H1 (cell line): ENCODE measurements around the gene BPGM. TPM values are rescaled to one million over a fixed set of nuclear protein-coding genes. Genes with fewer than 3 reads are reported as not detected.

Experiments used
- CTCF ChIA-PET: fragments of 300-600 bp; sonication (Branson Sonifier 250); formaldehyde crosslinking; loops from one replicate; lab custom pipeline; 2021; ENCODE audit not compliant: partially characterized antibody; lab: Charles Lee
- POLR2A ChIA-PET: fragments of 300-600 bp; sonication (Branson Sonifier 250); formaldehyde crosslinking; loops from one replicate; lab custom pipeline; 2021; ENCODE audit warnings: inconsistent platforms; ENCODE audit not compliant: partially characterized antibody; lab: Charles Lee
- DNase-seq, 2 experiments: peaks; one replicate each; pipeline versions ENCODE4 v3.0.0 to v3.0.0-alpha.2; 2010 to 2022; ENCODE audit warnings: low spot score in 2 of 2, low read depth in 1 of 2, mixed read lengths in 1 of 2
- FAIRE-seq: peaks from 2 replicates; lab custom pipeline; 2011; peaks lifted over from hg19 to GRCh38; lab: Jason Lieb, UNC
- H2AFZ ChIP-seq: 2 replicates; pipeline ENCODE4 v1.8.1; 2012; ENCODE audit warnings: low read length, inconsistent platforms
- H2AK5ac ChIP-seq: 2 replicates; pipeline ENCODE4 v1.6.1; 2013; ENCODE audit warnings: low read depth, low read length
- H2BK120ac ChIP-seq: replicated peaks from 2 replicates; pipeline ENCODE3; 2013; ENCODE audit warnings: low read depth, low read length, inconsistent platforms
- H2BK12ac ChIP-seq: 2 replicates; pipeline ENCODE4 v1.6.1; 2013; ENCODE audit warnings: low read depth, low read length
- H2BK15ac ChIP-seq: 2 replicates; pipeline ENCODE4 v1.6.1; 2013; ENCODE audit warnings: low read length
- H2BK20ac ChIP-seq: 2 replicates; pipeline ENCODE4 v1.6.1; 2013; ENCODE audit warnings: low read length
- H2BK5ac ChIP-seq: 2 replicates; pipeline ENCODE4 v1.6.1; 2013; ENCODE audit warnings: low read depth, low read length
- H3K14ac ChIP-seq: 2 replicates; pipeline ENCODE4 v1.6.1; 2013; ENCODE audit warnings: inconsistent platforms; ENCODE audit not compliant: insufficient read length
- H3K18ac ChIP-seq: 2 replicates; pipeline ENCODE4 v1.6.1; 2013; ENCODE audit warnings: low read length; ENCODE audit errors: extremely low read depth
- H3K23ac ChIP-seq: 2 replicates; pipeline ENCODE4 v1.6.1; 2013; ENCODE audit warnings: inconsistent platforms; ENCODE audit not compliant: insufficient read length
- H3K23me2 ChIP-seq: 2 replicates; pipeline ENCODE4 v1.6.1; 2013; ENCODE audit warnings: low read depth, low read length
- H3K27ac ChIP-seq: 2 replicates; pipeline ENCODE4 v1.6.1; 2011; ENCODE audit warnings: low read depth, low read length, inconsistent platforms
- H3K27me3 ChIP-seq, 4 experiments: replicated peaks in 1 of 4; 1 replicate in 1 of 4; 2 replicates in 3 of 4; pipeline versions ENCODE4 v1.6.1 to v1.8.1; 2011 to 2013; ENCODE audit warnings: low read length in 3 of 4, mild to moderate bottlenecking in 3 of 4, inconsistent platforms in 2 of 4, mixed read lengths in 2 of 4, moderate library complexity in 1 of 4; ENCODE audit not compliant: control insufficient read depth in 3 of 4, insufficient read depth in 3 of 4; ENCODE audit errors: extremely low read depth in 1 of 4
- H3K36me3 ChIP-seq, 4 experiments: 2 replicates each; pipeline versions ENCODE4 v1.6.1 to v1.8.1; 2011 to 2013; ENCODE audit warnings: mild to moderate bottlenecking in 4 of 4, low read length in 3 of 4, moderate library complexity in 2 of 4, control low read depth in 1 of 4, inconsistent platforms in 1 of 4; ENCODE audit not compliant: insufficient read depth in 4 of 4, control insufficient read depth in 2 of 4
- H3K4ac ChIP-seq: replicated peaks from 2 replicates; pipeline ENCODE3; 2013; ENCODE audit warnings: low read length, low read depth, mixed read lengths, inconsistent platforms; ENCODE audit not compliant: insufficient read length
- H3K4me1 ChIP-seq, 4 experiments: replicated peaks in 1 of 4; 1 replicate in 1 of 4; 2 replicates in 3 of 4; pipeline versions ENCODE4 v1.6.1 to v1.8.1; 2011 to 2013; ENCODE audit warnings: low read length in 3 of 4, inconsistent platforms in 2 of 4, mixed read lengths in 1 of 4; ENCODE audit not compliant: insufficient read depth in 4 of 4, control insufficient read depth in 3 of 4
- H3K4me2 ChIP-seq, 2 experiments: 2 replicates each; pipeline versions ENCODE4 v1.6.1 to v1.8.1; 2011 to 2013; ENCODE audit warnings: low read depth in 2 of 2, low read length in 2 of 2, control low read depth in 1 of 2, inconsistent platforms in 1 of 2, mild to moderate bottlenecking in 1 of 2; ENCODE audit not compliant: insufficient read depth in 1 of 2
- H3K4me3 ChIP-seq, 4 experiments: fragments of 200-600, 300-600 bp in 1 of 4; sonication (generic), shearing (Covaris generic), sonication (Bioruptor Twin) in 1 of 4; 2 replicates each; pipeline versions ENCODE4 v1.5.1 to v1.8.1; 2011 to 2016; ENCODE audit warnings: low read length in 4 of 4, low read depth in 3 of 4, control low read depth in 2 of 4, inconsistent platforms in 2 of 4, mild to moderate bottlenecking in 2 of 4, mixed read lengths in 1 of 4, moderate library complexity in 1 of 4; ENCODE audit not compliant: insufficient read depth in 2 of 4; ENCODE audit errors: extremely low read depth in 1 of 4
- H3K56ac ChIP-seq: replicated peaks from 2 replicates; pipeline ENCODE3; 2013; ENCODE audit warnings: low read depth, mild to moderate bottlenecking, mixed read lengths, low read length, inconsistent platforms; ENCODE audit not compliant: insufficient read length
- H3K79me1 ChIP-seq: 2 replicates; pipeline ENCODE4 v1.6.1; 2013; ENCODE audit warnings: low read depth, low read length, control low read depth
- H3K79me2 ChIP-seq, 2 experiments: 2 replicates each; pipeline versions ENCODE4 v1.6.1 to v1.8.1; 2012 to 2013; ENCODE audit warnings: low read length in 2 of 2, mild to moderate bottlenecking in 2 of 2, inconsistent platforms in 1 of 2; ENCODE audit not compliant: insufficient read depth in 2 of 2, control insufficient read depth in 1 of 2
- H3K9ac ChIP-seq, 4 experiments: replicated peaks in 1 of 4; 1 replicate in 1 of 4; 2 replicates in 3 of 4; pipeline versions ENCODE4 v1.6.1 to v1.8.1; 2011 to 2013; ENCODE audit warnings: low read depth in 3 of 4, low read length in 3 of 4, control low read depth in 2 of 4, mild to moderate bottlenecking in 2 of 4, moderate library complexity in 2 of 4, inconsistent platforms in 1 of 4; ENCODE audit errors: extremely low read depth in 1 of 4
- H3K9me3 ChIP-seq, 2 experiments: 2 replicates each; pipeline versions ENCODE4 v1.6.1 to v1.8.1; 2012 to 2013; ENCODE audit warnings: mild to moderate bottlenecking in 2 of 2, moderate library complexity in 2 of 2, control low read depth in 1 of 2, inconsistent platforms in 1 of 2, low read depth in 1 of 2, low read length in 1 of 2, mixed read lengths in 1 of 2; ENCODE audit not compliant: insufficient read depth in 2 of 2
- H4K20me1 ChIP-seq, 2 experiments: replicated peaks in 1 of 2; 2 replicates each; pipeline versions ENCODE3 to v1.8.1; 2011 to 2013; ENCODE audit warnings: inconsistent platforms in 2 of 2, low read length in 2 of 2, mild to moderate bottlenecking in 1 of 2; ENCODE audit not compliant: insufficient read depth in 2 of 2, control insufficient read depth in 1 of 2
- H4K5ac ChIP-seq: 2 replicates; pipeline ENCODE4 v1.6.1; 2013; ENCODE audit warnings: low read length, low read depth, mixed read lengths, inconsistent platforms; ENCODE audit not compliant: insufficient read length
- H4K8ac ChIP-seq: 2 replicates; pipeline ENCODE4 v1.8.0; 2013; ENCODE audit warnings: mild to moderate bottlenecking, moderate library complexity, low read length, inconsistent platforms; ENCODE audit not compliant: insufficient read depth; ENCODE audit errors: extremely low read depth
- H4K91ac ChIP-seq: replicated peaks from 2 replicates; pipeline ENCODE3; 2013; ENCODE audit warnings: low read length, mixed read lengths, inconsistent platforms; ENCODE audit not compliant: insufficient read length
- BRCA1 ChIP-seq: IDR thresholded peaks from 2 replicates; pipeline ENCODE4 v1.6.1; 2012; ENCODE audit warnings: low read depth, low read length, improper control_type of control experiment
- CBX5 ChIP-seq: fragments of 300-800, 300-1000 bp; sonication (generic); IDR thresholded peaks from 2 replicates; pipeline ENCODE4 v1.7.1; 2016; ENCODE audit warnings: antibody characterized with exemption, low read length, low read depth
- CBX8 ChIP-seq: fragments of 300-800, 300-1000 bp; sonication (generic); IDR thresholded peaks from 2 replicates; pipeline ENCODE4 v1.7.1; 2016; ENCODE audit warnings: low read depth, low read length, borderline replicate concordance
- CEBPB ChIP-seq: IDR thresholded peaks from 2 replicates; pipeline ENCODE4 v1.6.1; 2012; ENCODE audit warnings: low read depth, low read length
- CHD1 ChIP-seq: IDR thresholded peaks from 2 replicates; pipeline ENCODE4 v1.6.1; 2012; ENCODE audit warnings: low read depth, low read length, improper control_type of control experiment
- CREB1 ChIP-seq: IDR thresholded peaks from 2 replicates; pipeline ENCODE4 v1.6.1; 2012; ENCODE audit warnings: inconsistent platforms
- FOSL1 ChIP-seq: IDR thresholded peaks from 2 replicates; pipeline ENCODE4 v1.6.1; 2011; ENCODE audit warnings: mild to moderate bottlenecking, low read depth, low read length, moderate library complexity; ENCODE audit not compliant: insufficient read depth
- GABPA ChIP-seq: IDR thresholded peaks from 2 replicates; pipeline ENCODE4 v1.6.1; 2011; ENCODE audit warnings: mild to moderate bottlenecking, low read length, moderate library complexity, borderline replicate concordance; ENCODE audit not compliant: insufficient read depth
- GTF2F1 ChIP-seq: IDR thresholded peaks from 2 replicates; pipeline ENCODE4 v1.6.1; 2012; ENCODE audit warnings: low read depth, low read length, improper control_type of control experiment, borderline replicate concordance
- HDAC2 ChIP-seq, 2 experiments: fragments of 300-600 bp in 1 of 2; sonication (generic) in 1 of 2; IDR thresholded peaks; 2 replicates each; pipeline ENCODE4 v1.6.1; 2011 to 2012; ENCODE audit warnings: low read depth in 2 of 2, low read length in 2 of 2, mild to moderate bottlenecking in 2 of 2, moderate library complexity in 2 of 2, borderline replicate concordance in 1 of 2, inconsistent platforms in 1 of 2
- POLR2AphosphoS5 ChIP-seq: IDR thresholded peaks from 2 replicates; pipeline ENCODE4 v1.6.1; 2011; ENCODE audit warnings: low read depth, low read length
- RXRA ChIP-seq: IDR thresholded peaks from 2 replicates; pipeline ENCODE4 v1.6.1; 2011; ENCODE audit warnings: low read depth, mild to moderate bottlenecking, low read length, moderate library complexity; ENCODE audit not compliant: insufficient read depth
- SIX5 ChIP-seq: IDR thresholded peaks from 2 replicates; pipeline ENCODE4 v1.6.1; 2011; ENCODE audit warnings: mild to moderate bottlenecking, low read depth, low read length
- SRF ChIP-seq: IDR thresholded peaks from 2 replicates; pipeline ENCODE4 v1.6.1; 2011; ENCODE audit warnings: mild to moderate bottlenecking, low read depth, low read length, moderate library complexity
- TBP ChIP-seq: IDR thresholded peaks from 2 replicates; pipeline ENCODE4 v1.6.1; 2011; ENCODE audit warnings: low read depth, low read length, improper control_type of control experiment
- WGBS, 2 experiments: shearing (Covaris generic) in 1 of 2; methylation state at CpG; one replicate each; pipeline versions ENCODE4 v1.1.6 to v1.1.7; 2013 to 2015; ENCODE audit warnings: low lambda C conversion rate in 2 of 2, mixed read lengths in 2 of 2, inconsistent platforms in 1 of 2, low coverage in 1 of 2, missing lambda C conversion rate in 1 of 2; ENCODE audit not compliant: insufficient replicate concordance in 2 of 2, insufficient coverage in 1 of 2, insufficient read length in 1 of 2; ENCODE audit errors: extremely low coverage in 1 of 2, missing lambda C conversion rate in 1 of 2; 5-methylcytosine and 5-hydroxymethylcytosine counted together
- polyA plus RNA-seq, 7 experiments: library from polyadenylated mRNA; depleted of rRNA in 3 of 7; stranded (reverse) in 5 of 7; unstranded in 2 of 7; fragments of >200 nt in 5 of 7; fragments of 200-250 nt in 2 of 7; gene quantifications; 1 replicate in 5 of 7; 2 replicates in 1 of 7; 4 replicates in 1 of 7; pipeline versions ENCODE4 v1.2.1 to v1.2.3, GENCODE V29; 2011 to 2013; ENCODE audit warnings: missing spikeins in 2 of 7, mixed read lengths in 2 of 7
- total RNA-seq: library from RNA; stranded (reverse); fragmentation: NEBNext Ultra II Directional; extraction: Animal tissue kit (Norgen Biotek cat#: 25700); gene quantifications from 2 replicates; pipeline ENCODE4 v1.2.1, GENCODE V29; 2021

Gene BPGM
- total and polyA plus RNA-seq, 2 of the 8 experiments (the other 6 are each of a cell fraction or from before 2014, with no cell fraction given) = 9.7 to 15.3 TPM

- Histone ChIP-seq H2BK12ac (no peak overlapping the region), H4K8ac (no peak overlapping the region), H4K5ac (no peak overlapping the region), H2AK5ac (no peak overlapping the region), H3K4me1 (no peaks in the 10 kb centered on the region), H3K4me3 (no peak overlapping the region), H3K4me2 (no peak overlapping the region), H3K23ac (no peak overlapping the region), H3K23me2 (peaks cover 1% of the 10 kb centered on the region; the same call in 1 of the 2 replicates), H2BK15ac (no peak overlapping the region), H2BK20ac (no peak overlapping the region), H3K27ac (no peak overlapping the region), H3K9ac (no peak overlapping the region), H3K9me3 (no peaks in the 10 kb centered on the region), H3K14ac (no peak overlapping the region), H2BK5ac (no peak overlapping the region), H3K36me3 (no peaks in the 10 kb centered on the region; a peak in 1 of 8 replicates), H4K20me1 (no peaks in the 10 kb centered on the region), H3K56ac (no peak overlapping the region), H4K91ac (no peak overlapping the region), H3K18ac (no peak overlapping the region), H3K27me3 (no peaks in the 10 kb centered on the region), H3K4ac (no peak overlapping the region), H2AFZ (no peak overlapping the region), H3K79me2 (no peaks in the 10 kb centered on the region), H2BK120ac (no peak overlapping the region), H3K79me1 (no peaks in the 10 kb centered on the region)
- DNase-seq = no peak
- WGBS, 2 experiments = 90% methylated on average over 6 of the region's 6 CpGs; no CpG with 5 or more reads in 1 of the 2 experiments
- ChIA-PET POLR2A (interaction anchor here (1.1 to 1.6 kb wide), 2 partner anchors 9 to 16 kb away, joined by 4 to 5 read pairs; no protein-coding TSS in a partner anchor), CTCF (interaction anchor here (0.6 to 1.8 kb wide), 11 partner anchors 9 to 470 kb away, joined by 3 to 11 read pairs (median 4); partner anchors contain the start of gene AGBL3)
- FAIRE-seq = no peak
- no peak for TF ChIP-seq POLR2AphosphoS5
- TF ChIP-seq TBP = no peak
- no peak for TF ChIP-seq FOSL1
- TF ChIP-seq CBX5 = no peak
- no peak for TF ChIP-seq HDAC2 (IDR thresholded peaks at IDR 0.05; ENCODE audit: borderline replicate concordance in 1 of 2, low read depth in 2 of 2, low read length in 2 of 2)
- no peak for TF ChIP-seq CREB1
- no peak for TF ChIP-seq CEBPB
- TF ChIP-seq BRCA1 = no peak
- TF ChIP-seq CBX8 = no peak
- no peak for TF ChIP-seq GTF2F1
- no peak for TF ChIP-seq SIX5
- no peak for TF ChIP-seq SRF
- TF ChIP-seq CHD1 = no peak
- TF ChIP-seq GABPA = no peak
- TF ChIP-seq RXRA = no peak
These were observed 40.1 kb downstream of the BPGM start for GRCh38 chr7:134686786-134687185.
